NOMO-1 (cell line): ENCODE measurements around the gene AKIRIN1.
"Not testable (repeated sequence)": the region's sequence is repeated elsewhere in the genome, so short reads cannot be mapped to it uniquely, and the experiment has no call there.

Source experiments
- DNase-seq, 2 experiments: peaks; one replicate each; lab custom pipeline; 2025; ENCODE audit not compliant: unreplicated experiment in 2 of 2; lab: John Stamatoyannopoulos, UW

The AKIRIN1 gene, protein sequence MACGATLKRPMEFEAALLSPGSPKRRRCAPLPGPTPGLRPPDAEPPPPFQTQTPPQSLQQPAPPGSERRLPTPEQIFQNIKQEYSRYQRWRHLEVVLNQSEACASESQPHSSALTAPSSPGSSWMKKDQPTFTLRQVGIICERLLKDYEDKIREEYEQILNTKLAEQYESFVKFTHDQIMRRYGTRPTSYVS

GRCh38 chr1:38990738-38991637, at the start of gene AKIRIN1:
Gene AKIRIN1 (plus strand): TSS chr1:38991276. CDS start chr1:38991381, 105 bp downstream.
- DNase-seq: peak; percentile 84 to 93

GRCh38 chr1:38941527-38942019, 49.5 kb upstream of the AKIRIN1 start, which contains the start of gene RHBDL2:
Gene RHBDL2 (minus strand): TSS chr1:38941830. CDS start chr1:38919212, 22,618 bp downstream.
- DNase-seq: no peak

- no peak for DNase-seq
Measured at GRCh38 chr1:38942664-38943428, 48.2 kb upstream of the AKIRIN1 start.

- no peak for DNase-seq
Measured at GRCh38 chr1:38944547-38944946, 46.5 kb upstream of the AKIRIN1 start.

GRCh38 chr1:38950553-38950952, 40.5 kb upstream of the AKIRIN1 start:
- DNase-seq: no peak

DNA sequence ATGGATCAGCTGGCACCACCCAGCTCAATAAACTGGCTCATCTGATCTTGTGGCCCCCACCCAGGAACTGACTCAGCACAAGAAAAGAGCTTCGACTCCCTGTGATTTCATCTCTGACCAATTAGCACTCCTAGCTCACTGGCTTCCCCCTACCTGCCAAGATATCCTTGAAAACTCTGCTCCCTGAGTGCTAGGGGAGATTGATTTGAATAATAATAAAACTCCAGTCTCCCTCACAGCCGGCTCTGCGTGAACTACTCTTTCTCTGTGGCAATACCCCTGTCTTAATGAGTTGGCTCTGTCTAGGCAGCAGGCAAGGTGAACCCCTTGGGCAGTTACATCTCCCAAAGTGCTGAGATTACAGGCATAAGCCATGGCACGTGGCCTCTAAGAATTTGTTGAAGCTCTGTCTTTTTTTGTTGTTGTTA, 37.6 kb upstream of the AKIRIN1 start:
- DNase-seq: no peak

DNA sequence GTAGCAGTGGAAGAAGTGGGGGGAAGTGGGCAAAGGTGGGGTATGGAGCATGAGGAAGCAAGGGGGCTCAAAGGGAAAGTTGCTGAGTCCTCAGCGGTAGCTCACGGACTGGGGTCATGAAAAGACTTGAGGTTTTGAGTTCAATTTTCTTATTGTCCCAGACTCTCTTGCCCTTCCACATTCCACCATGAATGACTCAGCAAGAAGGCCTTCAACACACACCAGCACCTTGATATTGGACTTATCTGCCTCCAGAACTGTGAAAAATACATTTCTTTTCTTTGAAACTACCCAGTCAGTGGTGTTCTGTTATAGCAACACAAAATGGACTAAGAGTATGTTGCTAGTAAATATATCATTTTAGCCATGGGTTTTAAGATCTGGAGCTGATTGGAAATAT, 32.1 kb upstream of the AKIRIN1 start:
- no peak for DNase-seq

- no peak for DNase-seq
Measured at GRCh38 chr1:38962113-38962512, 29.0 kb upstream of the AKIRIN1 start.

DNA sequence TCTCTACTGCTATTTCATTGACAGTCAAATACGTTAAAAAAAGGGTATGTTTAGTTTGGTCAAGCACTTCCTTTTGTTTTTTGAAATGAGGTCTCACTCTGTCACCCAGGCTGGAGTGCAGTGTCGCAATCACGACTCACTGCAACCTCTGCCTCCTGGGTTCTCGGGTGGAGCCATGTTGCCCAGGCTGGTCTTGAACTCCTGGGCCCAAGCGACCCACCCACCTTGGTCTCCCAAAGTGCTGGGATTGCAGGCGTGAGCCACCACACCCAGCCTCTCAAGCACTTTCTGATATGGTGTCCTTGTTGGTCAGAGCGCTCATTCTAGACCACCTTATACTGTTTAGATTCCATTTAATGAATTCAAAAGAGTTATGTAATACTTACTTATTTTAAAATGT, 28.5 kb upstream of the AKIRIN1 start:
- DNase-seq: peak; percentile 3 to 17

GRCh38 chr1:38964140-38964548, 26.9 kb upstream of the AKIRIN1 start:
- DNase-seq: no peak

- DNase-seq: not testable (repeated sequence)
Measured at GRCh38 chr1:38973145-38973544, 17.9 kb upstream of the AKIRIN1 start.

GRCh38 chr1:38973659-38974437, 17.2 kb upstream of the AKIRIN1 start:
- no peak for DNase-seq

- not testable (repeated sequence) for DNase-seq
Measured at GRCh38 chr1:38977399-38978244, 13.5 kb upstream of the AKIRIN1 start.

- not testable (repeated sequence) for DNase-seq
Measured at GRCh38 chr1:38978245-38978542, 12.9 kb upstream of the AKIRIN1 start.

DNA sequence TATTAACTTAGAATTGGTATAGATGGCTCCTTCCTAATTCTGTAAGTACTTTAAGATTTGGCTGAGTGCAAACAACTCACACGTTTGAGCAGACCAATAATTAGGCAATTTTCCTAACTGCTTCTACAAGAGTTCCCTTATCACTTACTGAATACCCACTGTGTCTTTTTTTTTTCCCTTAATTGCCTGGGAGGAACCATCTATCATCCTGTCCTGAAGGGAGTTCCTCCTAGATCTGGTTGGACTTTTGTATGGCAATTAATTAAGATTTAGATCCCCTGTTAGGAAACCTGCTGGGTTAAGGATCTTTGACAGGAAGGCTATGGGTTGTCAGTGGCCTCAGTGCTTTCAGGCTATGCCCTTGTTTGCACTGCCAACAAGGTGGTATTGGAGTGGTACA, 11.7 kb upstream of the AKIRIN1 start:
- DNase-seq: not testable (repeated sequence)

DNA sequence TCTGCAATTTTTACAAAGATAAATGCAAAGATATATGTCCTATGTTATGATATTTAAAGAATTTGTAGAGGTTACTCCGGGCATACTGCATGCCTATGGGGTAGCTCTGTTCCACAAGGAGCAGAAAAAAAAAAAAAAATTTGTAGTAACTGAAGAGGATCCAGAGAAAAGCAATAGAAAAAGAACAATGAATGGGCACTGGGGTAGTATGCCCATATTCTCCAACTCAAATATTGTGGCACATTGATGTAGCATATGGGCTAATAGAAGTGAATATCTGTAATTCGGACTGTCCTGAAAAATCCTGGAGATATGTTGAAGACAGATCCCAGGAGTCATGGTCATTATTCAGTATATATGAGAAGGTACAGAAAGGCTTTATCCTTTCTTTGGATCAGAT, 1.1 kb upstream of the AKIRIN1 start:
- DNase-seq: no peak

- no peak for DNase-seq
Measured at GRCh38 chr1:38990386-38990737, 714 bp upstream of the AKIRIN1 start.

DNA sequence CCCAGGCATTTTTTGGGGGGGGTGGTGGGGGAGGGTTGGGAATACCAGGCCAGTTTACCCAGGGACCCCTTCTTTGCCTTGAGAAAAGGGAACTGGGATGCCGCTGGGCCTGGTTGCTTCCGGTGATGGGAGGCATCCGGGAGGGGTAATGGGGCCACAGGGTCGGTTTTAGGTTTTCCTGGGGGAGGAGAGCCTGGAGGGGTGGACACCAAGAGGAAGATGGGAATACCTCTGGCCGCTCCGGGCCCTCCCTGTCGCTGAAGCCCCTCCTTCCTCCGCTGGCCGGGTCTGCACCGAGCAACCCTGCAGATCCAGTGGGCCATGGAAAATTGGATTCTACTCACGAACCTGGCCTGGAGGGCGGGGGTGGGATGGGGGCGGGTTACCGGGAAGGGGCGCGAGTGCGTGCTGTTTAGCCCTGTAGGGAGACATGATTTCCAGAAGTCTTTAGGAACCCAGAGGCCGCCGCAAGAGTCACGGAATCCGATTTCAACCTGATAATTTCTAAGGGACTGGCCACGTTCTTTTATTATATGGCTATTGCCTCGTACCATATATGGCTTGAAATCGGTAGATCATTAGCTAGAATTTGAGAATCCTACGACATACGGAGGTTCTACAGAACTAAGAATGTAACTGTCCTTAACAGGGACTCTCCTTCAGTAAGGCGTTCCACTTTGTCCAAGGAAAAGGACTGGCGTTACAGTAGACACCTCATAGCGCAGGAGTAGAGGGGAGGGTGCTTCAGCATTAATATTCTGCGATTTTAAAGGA, 749 bp downstream of the AKIRIN1 start:
- DNase-seq: peak in 1 of 2 experiments; percentile 53
